Caco-2 (cell line): ENCODE results near the gene SMARCE1. TPM values are rescaled to one million over a fixed set of nuclear protein-coding genes. Genes with fewer than 3 reads are reported as not detected.

Experiments
- BruUV-seq: library from RNA; stranded (reverse); fragments of 400-500 nt; replicated peaks from 2 replicates; lab custom pipeline; 2021; lab: Mats Ljungman, UMichigan
- CTCF ChIA-PET: fragments of 300-600 bp; sonication (Branson Sonifier 250); formaldehyde crosslinking; loops from one replicate; lab custom pipeline; 2022; ENCODE audit warnings: antibody characterized with exemption; lab: Charles Lee
- POLR2A ChIA-PET: fragments of 300-600 bp; sonication (Branson Sonifier 250); formaldehyde crosslinking; loops from one replicate; lab custom pipeline; 2022; ENCODE audit warnings: antibody characterized with exemption; lab: Charles Lee
- DNase-seq, 2 experiments: peaks; one replicate each; pipeline versions ENCODE4 v3.0.0 to v3.0.0-alpha.2; 2020 to 2022
- H3K27me3 ChIP-seq: replicated peaks from 2 replicates; pipeline ENCODE4 v1.6.0; 2011; ENCODE audit warnings: low read length; ENCODE audit not compliant: control insufficient read depth, insufficient read depth
- H3K36me3 ChIP-seq: 2 replicates; pipeline ENCODE4 v1.5.1; 2011; ENCODE audit warnings: low read length; ENCODE audit not compliant: control insufficient read depth, insufficient read depth
- H3K4me1 ChIP-seq: fragments of 250-450 bp; sonication (Bioruptor Pico); 2 replicates; pipeline ENCODE4 v1.5.1; 2020; ENCODE audit warnings: mild to moderate bottlenecking
- H3K4me3 ChIP-seq: 2 replicates; pipeline ENCODE4 v1.5.1; 2011; ENCODE audit warnings: low read depth, mild to moderate bottlenecking, control low read depth, low read length
- H3K9me3 ChIP-seq: fragments of 250-450 bp; sonication (Bioruptor Pico); 2 replicates; pipeline ENCODE4 v1.5.1; 2020; ENCODE audit warnings: mild to moderate bottlenecking, moderate library complexity
- H3K27ac Mint-ChIP-seq: one replicate; pipeline ENCODE4 v1.8.0; 2022; ENCODE audit warnings: mixed read lengths; ENCODE audit not compliant: unreplicated experiment
- H3K27me3 Mint-ChIP-seq: one replicate; pipeline ENCODE4 v1.8.0; 2022; ENCODE audit warnings: mixed read lengths; ENCODE audit not compliant: insufficient read depth, unreplicated experiment
- H3K36me3 Mint-ChIP-seq: one replicate; pipeline ENCODE4 v1.8.0; 2022; ENCODE audit warnings: mild to moderate bottlenecking, mixed read lengths; ENCODE audit not compliant: insufficient read depth, unreplicated experiment
- H3K4me1 Mint-ChIP-seq: one replicate; pipeline ENCODE4 v1.8.0; 2022; ENCODE audit warnings: low read depth, mixed read lengths; ENCODE audit not compliant: unreplicated experiment
- H3K4me3 Mint-ChIP-seq: one replicate; pipeline ENCODE4 v1.8.0; 2022; ENCODE audit warnings: mild to moderate bottlenecking, moderate library complexity, mixed read lengths; ENCODE audit not compliant: unreplicated experiment
- H3K9me3 Mint-ChIP-seq: one replicate; pipeline ENCODE4 v1.8.0; 2022; ENCODE audit warnings: mixed read lengths; ENCODE audit not compliant: unreplicated experiment
- CTCF ChIP-seq, 2 experiments: fragments of 200-600 bp in 1 of 2; IDR thresholded peaks; 1 replicate in 1 of 2; 2 replicates in 1 of 2; pipeline versions ENCODE4 v1.5.1 to v1.8.0; 2011 to 2022; ENCODE audit warnings: antibody characterized with exemption in 1 of 2, control low read depth in 1 of 2, inconsistent platforms in 1 of 2, low read depth in 1 of 2, low read length in 1 of 2, mild to moderate bottlenecking in 1 of 2, moderate library complexity in 1 of 2; ENCODE audit not compliant: insufficient read depth in 1 of 2, severe bottlenecking in 1 of 2, unreplicated experiment in 1 of 2
- intact Hi-C: fragments of 100-400 bp; cut with micrococcal nuclease; formaldehyde crosslinking; loops from one replicate; pipeline ENCODE4 v1.10.0; 2022; ENCODE audit not compliant: unreplicated experiment
- total RNA-seq: library from RNA; stranded (reverse); gene quantifications from 2 replicates; pipeline ENCODE4 v1.2.3, GENCODE V29; 2022

SMARCE1 gene
- total RNA-seq, 1 experiment from 2014 or later: 126 TPM

- H3K9me3 Mint-ChIP-seq: no peaks in the 10 kb centered on the region
- H3K36me3 ChIP-seq: no peaks in the 10 kb centered on the region
- ChIA-PET CTCF (no interaction called here), POLR2A (no interaction called here)
- H3K27me3 ChIP-seq: no peaks in the 10 kb centered on the region
- DNase-seq: no peak
- BruUV-seq: no TSS peak
- H3K9me3 ChIP-seq: no peaks in the 10 kb centered on the region
- no peak overlapping the region for H3K27ac Mint-ChIP-seq
- intact Hi-C loops: no loop called here
- peaks cover 12% of the 10 kb centered on the region for H3K4me1 ChIP-seq
- no peaks in the 10 kb centered on the region for H3K27me3 Mint-ChIP-seq
- TF ChIP-seq CTCF (IDR thresholded peaks at IDR 0.05; ENCODE audit: insufficient read depth in 1 of 2, low read depth in 1 of 2, low read length in 1 of 2, severe bottlenecking in 1 of 2, unreplicated experiment in 1 of 2): no peak
- no peak overlapping the region for H3K4me3 Mint-ChIP-seq
- no peak overlapping the region for H3K4me3 ChIP-seq
- no peaks in the 10 kb centered on the region for H3K4me1 Mint-ChIP-seq
- peaks cover 12% of the 10 kb centered on the region for H3K36me3 Mint-ChIP-seq
These were observed 4.3 kb upstream of the SMARCE1 start for GRCh38 chr17:40651939-40652338.

GRCh38 chr17:40648384-40648968 lies 858 bp upstream of the SMARCE1 start:
- no TSS peak for BruUV-seq
- CTCF ChIA-PET: interaction anchor here (1.0 to 1.8 kb wide), 2 partner anchors 48 to 79 kb away, joined by 3 to 4 read pairs; no protein-coding TSS in a partner anchor
- no peak for DNase-seq

More at GRCh38 chr17:40648384-40648968, 858 bp upstream of the SMARCE1 start:
- Mint-ChIP-seq H3K27ac (peak overlapping the region; percentile 97), H3K27me3 (no peaks in the 10 kb centered on the region), H3K4me3 (peak overlapping the region; percentile 83), H3K9me3 (no peaks in the 10 kb centered on the region), H3K36me3 (peaks cover 31% of the 10 kb centered on the region), H3K4me1 (peaks cover 10% of the 10 kb centered on the region)
- Histone ChIP-seq H3K36me3 (no peaks in the 10 kb centered on the region; the same call in 1 of the 2 replicates), H3K9me3 (no peaks in the 10 kb centered on the region), H3K4me3 (peak overlapping the region; percentile 93), H3K4me1 (peaks cover 12% of the 10 kb centered on the region), H3K27me3 (no peaks in the 10 kb centered on the region)
- no peak for TF ChIP-seq CTCF (IDR thresholded peaks at IDR 0.05; ENCODE audit: insufficient read depth in 1 of 2, low read depth in 1 of 2, low read length in 1 of 2, severe bottlenecking in 1 of 2, unreplicated experiment in 1 of 2)
- POLR2A ChIA-PET: no interaction called here
- intact Hi-C loops: loop anchor here (1.0 to 2.0 kb wide), 2 partner anchors 54 to 79 kb away; partner anchors contain the start of gene KRT24
